ENCODE results near the gene GSTT4. TPM values are rescaled to one million over a fixed set of nuclear protein-coding genes. Genes with fewer than 3 reads are reported as not detected.
A peak's percentile ranks its signal among the peaks of the same experiment; 100 is the strongest.

Gene GSTT4
- total and polyA plus RNA-seq, 9 of the 15 experiments (the other 6 are each of a cell fraction or from before 2014, with no cell fraction given), result not detected

DNA sequence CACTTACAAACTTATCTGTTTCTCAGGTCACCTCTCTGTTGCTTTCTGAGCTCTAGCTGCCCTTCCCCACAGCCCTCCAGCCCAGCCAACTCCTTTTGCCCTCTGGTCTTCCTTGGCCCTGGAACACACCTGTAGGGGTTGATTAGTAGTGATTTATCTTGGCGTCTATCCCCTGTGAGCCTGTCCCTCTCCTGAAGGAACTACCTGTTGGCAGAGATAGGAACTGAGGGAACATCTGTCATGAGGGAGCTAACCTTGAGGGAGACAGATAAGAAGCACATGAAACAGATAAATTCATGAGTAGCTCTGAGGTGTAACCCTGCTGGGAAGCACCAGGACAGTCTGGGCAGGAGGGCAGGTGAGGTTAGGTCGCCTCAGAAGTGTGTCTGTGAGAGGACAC is 44.7 kb upstream of the GSTT4 start (continued):
- TF ChIP-seq, protein P1, sequence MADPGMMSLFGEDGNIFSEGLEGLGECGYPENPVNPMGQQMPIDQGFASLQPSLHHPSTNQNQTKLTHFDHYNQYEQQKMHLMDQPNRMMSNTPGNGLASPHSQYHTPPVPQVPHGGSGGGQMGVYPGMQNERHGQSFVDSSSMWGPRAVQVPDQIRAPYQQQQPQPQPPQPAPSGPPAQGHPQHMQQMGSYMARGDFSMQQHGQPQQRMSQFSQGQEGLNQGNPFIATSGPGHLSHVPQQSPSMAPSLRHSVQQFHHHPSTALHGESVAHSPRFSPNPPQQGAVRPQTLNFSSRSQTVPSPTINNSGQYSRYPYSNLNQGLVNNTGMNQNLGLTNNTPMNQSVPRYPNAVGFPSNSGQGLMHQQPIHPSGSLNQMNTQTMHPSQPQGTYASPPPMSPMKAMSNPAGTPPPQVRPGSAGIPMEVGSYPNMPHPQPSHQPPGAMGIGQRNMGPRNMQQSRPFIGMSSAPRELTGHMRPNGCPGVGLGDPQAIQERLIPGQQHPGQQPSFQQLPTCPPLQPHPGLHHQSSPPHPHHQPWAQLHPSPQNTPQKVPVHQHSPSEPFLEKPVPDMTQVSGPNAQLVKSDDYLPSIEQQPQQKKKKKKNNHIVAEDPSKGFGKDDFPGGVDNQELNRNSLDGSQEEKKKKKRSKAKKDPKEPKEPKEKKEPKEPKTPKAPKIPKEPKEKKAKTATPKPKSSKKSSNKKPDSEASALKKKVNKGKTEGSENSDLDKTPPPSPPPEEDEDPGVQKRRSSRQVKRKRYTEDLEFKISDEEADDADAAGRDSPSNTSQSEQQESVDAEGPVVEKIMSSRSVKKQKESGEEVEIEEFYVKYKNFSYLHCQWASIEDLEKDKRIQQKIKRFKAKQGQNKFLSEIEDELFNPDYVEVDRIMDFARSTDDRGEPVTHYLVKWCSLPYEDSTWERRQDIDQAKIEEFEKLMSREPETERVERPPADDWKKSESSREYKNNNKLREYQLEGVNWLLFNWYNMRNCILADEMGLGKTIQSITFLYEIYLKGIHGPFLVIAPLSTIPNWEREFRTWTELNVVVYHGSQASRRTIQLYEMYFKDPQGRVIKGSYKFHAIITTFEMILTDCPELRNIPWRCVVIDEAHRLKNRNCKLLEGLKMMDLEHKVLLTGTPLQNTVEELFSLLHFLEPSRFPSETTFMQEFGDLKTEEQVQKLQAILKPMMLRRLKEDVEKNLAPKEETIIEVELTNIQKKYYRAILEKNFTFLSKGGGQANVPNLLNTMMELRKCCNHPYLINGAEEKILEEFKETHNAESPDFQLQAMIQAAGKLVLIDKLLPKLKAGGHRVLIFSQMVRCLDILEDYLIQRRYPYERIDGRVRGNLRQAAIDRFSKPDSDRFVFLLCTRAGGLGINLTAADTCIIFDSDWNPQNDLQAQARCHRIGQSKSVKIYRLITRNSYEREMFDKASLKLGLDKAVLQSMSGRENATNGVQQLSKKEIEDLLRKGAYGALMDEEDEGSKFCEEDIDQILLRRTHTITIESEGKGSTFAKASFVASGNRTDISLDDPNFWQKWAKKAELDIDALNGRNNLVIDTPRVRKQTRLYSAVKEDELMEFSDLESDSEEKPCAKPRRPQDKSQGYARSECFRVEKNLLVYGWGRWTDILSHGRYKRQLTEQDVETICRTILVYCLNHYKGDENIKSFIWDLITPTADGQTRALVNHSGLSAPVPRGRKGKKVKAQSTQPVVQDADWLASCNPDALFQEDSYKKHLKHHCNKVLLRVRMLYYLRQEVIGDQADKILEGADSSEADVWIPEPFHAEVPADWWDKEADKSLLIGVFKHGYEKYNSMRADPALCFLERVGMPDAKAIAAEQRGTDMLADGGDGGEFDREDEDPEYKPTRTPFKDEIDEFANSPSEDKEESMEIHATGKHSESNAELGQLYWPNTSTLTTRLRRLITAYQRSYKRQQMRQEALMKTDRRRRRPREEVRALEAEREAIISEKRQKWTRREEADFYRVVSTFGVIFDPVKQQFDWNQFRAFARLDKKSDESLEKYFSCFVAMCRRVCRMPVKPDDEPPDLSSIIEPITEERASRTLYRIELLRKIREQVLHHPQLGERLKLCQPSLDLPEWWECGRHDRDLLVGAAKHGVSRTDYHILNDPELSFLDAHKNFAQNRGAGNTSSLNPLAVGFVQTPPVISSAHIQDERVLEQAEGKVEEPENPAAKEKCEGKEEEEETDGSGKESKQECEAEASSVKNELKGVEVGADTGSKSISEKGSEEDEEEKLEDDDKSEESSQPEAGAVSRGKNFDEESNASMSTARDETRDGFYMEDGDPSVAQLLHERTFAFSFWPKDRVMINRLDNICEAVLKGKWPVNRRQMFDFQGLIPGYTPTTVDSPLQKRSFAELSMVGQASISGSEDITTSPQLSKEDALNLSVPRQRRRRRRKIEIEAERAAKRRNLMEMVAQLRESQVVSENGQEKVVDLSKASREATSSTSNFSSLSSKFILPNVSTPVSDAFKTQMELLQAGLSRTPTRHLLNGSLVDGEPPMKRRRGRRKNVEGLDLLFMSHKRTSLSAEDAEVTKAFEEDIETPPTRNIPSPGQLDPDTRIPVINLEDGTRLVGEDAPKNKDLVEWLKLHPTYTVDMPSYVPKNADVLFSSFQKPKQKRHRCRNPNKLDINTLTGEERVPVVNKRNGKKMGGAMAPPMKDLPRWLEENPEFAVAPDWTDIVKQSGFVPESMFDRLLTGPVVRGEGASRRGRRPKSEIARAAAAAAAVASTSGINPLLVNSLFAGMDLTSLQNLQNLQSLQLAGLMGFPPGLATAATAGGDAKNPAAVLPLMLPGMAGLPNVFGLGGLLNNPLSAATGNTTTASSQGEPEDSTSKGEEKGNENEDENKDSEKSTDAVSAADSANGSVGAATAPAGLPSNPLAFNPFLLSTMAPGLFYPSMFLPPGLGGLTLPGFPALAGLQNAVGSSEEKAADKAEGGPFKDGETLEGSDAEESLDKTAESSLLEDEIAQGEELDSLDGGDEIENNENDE (IDR thresholded peaks at IDR 0.05; ENCODE audit: low read depth, low read length), result no peak
- TF ChIP-seq ZBTB9 (CRISPR knock-in tag; IDR thresholded peaks at IDR 0.05) (no peak), RFX7 (CRISPR knock-in tag; IDR thresholded peaks at IDR 0.05) (no peak), CBFA2T3 (IDR thresholded peaks at IDR 0.05) (peak; percentile 71), TCF3 (CRISPR knock-in tag; IDR thresholded peaks at IDR 0.05) (peak; percentile 22; the same call in 1 of the 2 replicates), TEAD4 (IDR thresholded peaks at IDR 0.05; ENCODE audit: low read length) (peak; percentile 29; the same call in 1 of the 2 replicates), TEAD4 (CRISPR knock-in tag; IDR thresholded peaks at IDR 0.05; ENCODE audit: borderline replicate concordance) (no peak)

All from K562 (cell line).